ENCODE measurements around the gene TBXA2R. TPM values are rescaled to one million over a fixed set of nuclear protein-coding genes. Genes with fewer than 3 reads are reported as not detected.

The TBXA2R gene
- total RNA-seq, 1 donor from 2014 or later, result 0.39 TPM

DNA sequence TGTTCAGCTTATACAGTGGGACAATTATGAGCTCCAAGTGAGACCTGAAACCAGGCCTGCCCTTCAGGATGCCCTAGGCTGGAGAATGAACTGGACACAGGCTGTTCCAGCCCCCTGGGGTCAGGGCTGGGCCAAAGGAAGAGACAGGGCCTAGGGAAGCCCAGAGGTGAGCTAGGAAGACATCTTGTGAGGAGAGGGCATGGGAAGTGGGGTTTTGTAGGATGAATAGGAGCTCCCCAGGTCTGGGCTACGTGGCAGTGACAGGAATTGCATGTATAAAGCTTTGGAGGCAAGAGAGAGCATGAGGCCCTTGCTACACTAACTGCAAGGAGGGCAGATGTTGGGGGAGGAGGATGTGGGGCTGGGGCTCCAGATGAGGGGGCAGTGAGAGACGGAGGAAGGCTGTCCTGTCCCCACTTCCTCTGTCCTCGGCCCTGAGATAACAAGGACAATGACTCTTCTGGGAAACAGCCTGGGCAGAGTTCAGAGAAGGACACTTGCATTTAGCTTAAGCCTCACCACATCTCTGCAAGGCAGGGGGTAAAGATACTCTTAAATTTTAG lies 1.5 kb upstream of the TBXA2R start:
- no peak overlapping the region for H3K4me3 Mint-ChIP-seq (ENCODE audit: unreplicated experiment)
- H3K4me2 ChIP-seq (ENCODE audit: low read length), result peak overlapping the region; percentile 84
- peaks cover 14% of the 10 kb centered on the region for H4K20me1 ChIP-seq (ENCODE audit: insufficient read depth, low read length)
- DNase-seq (ENCODE audit: low read depth) (no peak), FAIRE-seq (no peak)
- H3K27me3 ChIP-seq (ENCODE audit: insufficient read depth, low read length), result no peaks in the 10 kb centered on the region
- peaks cover 28% of the 10 kb centered on the region for H3K4me1 ChIP-seq (ENCODE audit: insufficient read depth, low read length)
- H3K27me3 Mint-ChIP-seq (ENCODE audit: low read depth, unreplicated experiment), result peaks cover 6% of the 10 kb centered on the region
- peaks cover 4% of the 10 kb centered on the region for H3K36me3 Mint-ChIP-seq (ENCODE audit: low read depth, unreplicated experiment)
- H3K4me3 ChIP-seq (ENCODE audit: insufficient read depth, low read depth, low read length), result peak overlapping the region; percentile 64
- H3K79me2 ChIP-seq (ENCODE audit: insufficient read depth, low read length), result no peaks in the 10 kb centered on the region
- no peak for TF ChIP-seq EZH2 (IDR thresholded peaks at IDR 0.05; ENCODE audit: insufficient read depth, low read length)
- H3K4me1 Mint-ChIP-seq (ENCODE audit: low read depth, unreplicated experiment), result peaks cover 7% of the 10 kb centered on the region
- no peaks in the 10 kb centered on the region for H3K36me3 ChIP-seq (ENCODE audit: insufficient read depth, low read length)
- H3K9me3 ChIP-seq (ENCODE audit: insufficient read depth, low read depth, low read length), result no peaks in the 10 kb centered on the region
- no peak overlapping the region for H3K27ac ChIP-seq (ENCODE audit: low read depth, low read length)
- H3K9me3 Mint-ChIP-seq (ENCODE audit: unreplicated experiment), result no peaks in the 10 kb centered on the region
- H3K9ac ChIP-seq (ENCODE audit: low read length), result peak overlapping the region; percentile 58
- H2AFZ ChIP-seq (ENCODE audit: low read depth, low read length), result no peak overlapping the region
- H3K27ac Mint-ChIP-seq (ENCODE audit: unreplicated experiment), result no peak overlapping the region

DNA sequence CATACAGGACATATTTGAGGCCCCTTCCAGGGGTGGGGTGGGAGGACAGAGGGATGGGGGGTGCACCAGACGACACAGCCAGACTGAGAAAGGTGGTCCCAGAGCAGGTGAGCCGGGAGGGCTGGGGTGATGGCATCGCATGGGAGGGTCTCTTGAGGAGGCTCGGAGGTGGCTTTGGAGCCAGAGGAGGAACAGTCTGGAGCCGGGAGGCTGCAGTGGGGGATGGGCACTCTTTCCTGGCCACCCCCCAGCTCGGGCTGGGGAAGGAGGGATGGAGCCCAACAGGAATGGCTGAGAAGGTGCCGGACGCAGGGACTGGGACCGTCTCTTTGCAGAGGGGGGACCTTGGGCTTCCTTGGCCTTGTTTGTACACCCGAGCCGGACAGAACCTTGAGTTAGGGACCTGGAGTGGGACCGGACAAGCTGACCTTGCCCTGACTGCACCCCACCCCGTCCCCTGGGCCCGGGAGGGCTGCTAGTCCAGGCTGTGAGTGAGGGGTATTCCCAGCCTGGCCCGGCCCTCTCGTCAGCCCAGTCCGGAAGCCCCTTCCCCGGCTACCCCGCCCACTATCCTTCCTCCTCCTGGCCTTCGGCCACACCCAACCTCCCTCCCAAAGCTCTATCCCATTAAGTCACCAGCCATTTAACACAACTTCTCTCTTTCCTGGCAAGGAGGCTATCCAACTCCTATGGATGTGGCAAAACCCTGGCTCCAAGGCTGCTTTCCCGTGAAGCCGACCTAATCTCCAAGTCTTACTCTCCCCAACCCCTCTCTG lies 816 bp upstream of the TBXA2R start:
- Mint-ChIP-seq H3K36me3 (ENCODE audit: low read depth, unreplicated experiment) (peaks cover 4% of the 10 kb centered on the region), H3K4me3 (ENCODE audit: unreplicated experiment) (peak overlapping the region; percentile 34), H3K27ac (ENCODE audit: unreplicated experiment) (no peak overlapping the region), H3K27me3 (ENCODE audit: low read depth, unreplicated experiment) (peaks cover 6% of the 10 kb centered on the region), H3K4me1 (ENCODE audit: low read depth, unreplicated experiment) (peaks cover 7% of the 10 kb centered on the region), H3K9me3 (ENCODE audit: unreplicated experiment) (no peaks in the 10 kb centered on the region)
- Histone ChIP-seq H3K36me3 (ENCODE audit: insufficient read depth, low read length) (no peaks in the 10 kb centered on the region), H2AFZ (ENCODE audit: low read depth, low read length) (peak overlapping the region; percentile 80), H4K20me1 (ENCODE audit: insufficient read depth, low read length) (peaks cover 14% of the 10 kb centered on the region), H3K4me2 (ENCODE audit: low read length) (peak overlapping the region; percentile 84), H3K9ac (ENCODE audit: low read length) (peak overlapping the region; percentile 58), H3K79me2 (ENCODE audit: insufficient read depth, low read length) (no peaks in the 10 kb centered on the region), H3K9me3 (ENCODE audit: insufficient read depth, low read depth, low read length) (no peaks in the 10 kb centered on the region), H3K4me3 (ENCODE audit: insufficient read depth, low read depth, low read length) (peak overlapping the region; percentile 64), H3K27me3 (ENCODE audit: insufficient read depth, low read length) (no peaks in the 10 kb centered on the region), H3K27ac (ENCODE audit: low read depth, low read length) (no peak overlapping the region), H3K4me1 (ENCODE audit: insufficient read depth, low read length) (peaks cover 28% of the 10 kb centered on the region)
- DNase-seq (ENCODE audit: low read depth) (peak; percentile 27), FAIRE-seq (no peak)
- no peak for TF ChIP-seq EZH2 (IDR thresholded peaks at IDR 0.05; ENCODE audit: insufficient read depth, low read length)
- TF ChIP-seq, protein P1, sequence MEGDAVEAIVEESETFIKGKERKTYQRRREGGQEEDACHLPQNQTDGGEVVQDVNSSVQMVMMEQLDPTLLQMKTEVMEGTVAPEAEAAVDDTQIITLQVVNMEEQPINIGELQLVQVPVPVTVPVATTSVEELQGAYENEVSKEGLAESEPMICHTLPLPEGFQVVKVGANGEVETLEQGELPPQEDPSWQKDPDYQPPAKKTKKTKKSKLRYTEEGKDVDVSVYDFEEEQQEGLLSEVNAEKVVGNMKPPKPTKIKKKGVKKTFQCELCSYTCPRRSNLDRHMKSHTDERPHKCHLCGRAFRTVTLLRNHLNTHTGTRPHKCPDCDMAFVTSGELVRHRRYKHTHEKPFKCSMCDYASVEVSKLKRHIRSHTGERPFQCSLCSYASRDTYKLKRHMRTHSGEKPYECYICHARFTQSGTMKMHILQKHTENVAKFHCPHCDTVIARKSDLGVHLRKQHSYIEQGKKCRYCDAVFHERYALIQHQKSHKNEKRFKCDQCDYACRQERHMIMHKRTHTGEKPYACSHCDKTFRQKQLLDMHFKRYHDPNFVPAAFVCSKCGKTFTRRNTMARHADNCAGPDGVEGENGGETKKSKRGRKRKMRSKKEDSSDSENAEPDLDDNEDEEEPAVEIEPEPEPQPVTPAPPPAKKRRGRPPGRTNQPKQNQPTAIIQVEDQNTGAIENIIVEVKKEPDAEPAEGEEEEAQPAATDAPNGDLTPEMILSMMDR (IDR thresholded peaks at IDR 0.05; ENCODE audit: insufficient read depth, low read depth, low read length), result no peak

DNA sequence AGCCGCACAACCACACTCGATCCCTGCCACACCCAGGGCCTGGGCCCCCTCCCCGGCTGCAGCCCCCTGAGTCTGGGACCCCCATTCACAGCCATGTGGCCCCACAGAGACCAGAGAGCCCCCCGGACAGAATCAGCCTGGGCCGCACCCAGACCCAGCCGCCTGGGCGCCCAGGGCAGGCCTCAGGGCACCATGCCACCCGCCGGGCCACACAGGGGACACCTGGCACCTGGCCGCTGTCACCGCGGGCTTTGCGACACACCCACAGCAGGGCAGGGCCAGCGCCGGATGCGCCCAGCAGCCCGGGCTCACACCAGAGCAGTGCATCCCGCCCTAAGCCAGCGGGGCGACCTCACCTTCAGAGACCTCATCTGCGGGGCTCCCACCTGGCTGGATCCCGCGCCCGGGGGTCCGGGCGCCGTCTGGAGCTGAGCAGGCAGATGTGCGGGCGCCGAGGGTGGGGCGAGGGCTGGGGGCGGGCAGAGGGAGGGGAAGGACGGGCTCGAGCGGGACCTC lies 443 bp downstream of the TBXA2R start:
- Histone ChIP-seq H3K9ac (ENCODE audit: low read length) (peak overlapping the region; percentile 58), H3K36me3 (ENCODE audit: insufficient read depth, low read length) (no peaks in the 10 kb centered on the region), H3K4me3 (ENCODE audit: insufficient read depth, low read depth, low read length) (peak overlapping the region; percentile 64), H3K27me3 (ENCODE audit: insufficient read depth, low read length) (no peaks in the 10 kb centered on the region), H3K4me1 (ENCODE audit: insufficient read depth, low read length) (peaks cover 28% of the 10 kb centered on the region), H3K4me2 (ENCODE audit: low read length) (peak overlapping the region; percentile 84), H3K27ac (ENCODE audit: low read depth, low read length) (no peak overlapping the region), H4K20me1 (ENCODE audit: insufficient read depth, low read length) (peaks cover 14% of the 10 kb centered on the region), H3K9me3 (ENCODE audit: insufficient read depth, low read depth, low read length) (no peaks in the 10 kb centered on the region), H2AFZ (ENCODE audit: low read depth, low read length) (peak overlapping the region; percentile 80), H3K79me2 (ENCODE audit: insufficient read depth, low read length) (no peaks in the 10 kb centered on the region)
- TF ChIP-seq EZH2 (IDR thresholded peaks at IDR 0.05; ENCODE audit: insufficient read depth, low read length), result no peak
- TF ChIP-seq, protein P1 (IDR thresholded peaks at IDR 0.05; ENCODE audit: insufficient read depth, low read depth, low read length), result no peak
- Mint-ChIP-seq H3K27ac (ENCODE audit: unreplicated experiment) (no peak overlapping the region), H3K27me3 (ENCODE audit: low read depth, unreplicated experiment) (peaks cover 6% of the 10 kb centered on the region), H3K36me3 (ENCODE audit: low read depth, unreplicated experiment) (peaks cover 3% of the 10 kb centered on the region), H3K4me3 (ENCODE audit: unreplicated experiment) (no peak overlapping the region), H3K9me3 (ENCODE audit: unreplicated experiment) (no peaks in the 10 kb centered on the region), H3K4me1 (ENCODE audit: low read depth, unreplicated experiment) (peaks cover 7% of the 10 kb centered on the region)
- FAIRE-seq (no peak), DNase-seq (ENCODE audit: low read depth) (no peak)

All from astrocyte (in vitro differentiated cells and primary cell).